ENCODE results near the gene MYBPHL. TPM values are rescaled to one million over a fixed set of nuclear protein-coding genes. Genes with fewer than 3 reads are reported as not detected.

MYBPHL gene
- total RNA-seq, 1 experiment from 2014 or later, result not detected

DNA sequence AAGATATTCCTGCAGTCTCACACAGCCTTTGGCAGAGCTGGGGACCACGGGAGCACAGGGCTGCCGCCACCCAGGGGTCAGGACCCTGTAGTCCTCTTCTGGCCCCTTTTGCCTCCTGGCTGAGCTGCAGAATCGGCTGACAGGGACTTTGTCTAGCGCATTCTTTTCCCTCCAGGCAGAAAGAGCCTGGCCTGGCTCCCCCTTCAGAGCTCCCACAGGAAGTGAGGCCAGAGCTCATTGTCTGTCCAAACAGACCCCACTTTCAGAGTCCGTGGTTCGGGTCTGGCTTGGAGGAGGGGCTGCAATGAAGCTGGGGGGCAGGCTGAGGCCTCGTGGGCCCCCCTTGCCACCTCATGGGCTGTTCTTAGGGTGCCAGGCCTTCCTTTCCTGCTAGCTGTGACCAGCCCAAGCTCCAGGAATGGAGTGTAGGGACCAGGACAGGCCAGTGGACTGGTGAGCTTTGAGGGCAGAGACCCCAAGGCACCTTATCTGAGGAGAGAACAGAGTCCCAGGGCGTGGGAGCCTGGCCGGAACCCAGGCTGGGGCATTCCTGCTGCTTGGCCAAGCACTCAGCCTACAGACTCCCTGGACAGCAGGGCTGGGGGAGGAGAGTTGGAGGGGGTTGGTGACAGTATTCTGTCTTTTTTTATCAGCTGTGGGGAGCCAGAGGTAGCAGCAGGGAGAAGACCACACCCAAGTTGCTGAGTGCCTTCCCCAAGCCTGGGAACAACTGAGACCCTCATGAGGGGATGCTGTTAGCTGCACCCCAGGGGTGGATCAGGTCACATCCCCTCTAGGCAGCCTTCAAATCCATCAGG lies 52.8 kb downstream of the MYBPHL start:
- DNase-seq (ENCODE audit: low read depth), result no peak

DNA sequence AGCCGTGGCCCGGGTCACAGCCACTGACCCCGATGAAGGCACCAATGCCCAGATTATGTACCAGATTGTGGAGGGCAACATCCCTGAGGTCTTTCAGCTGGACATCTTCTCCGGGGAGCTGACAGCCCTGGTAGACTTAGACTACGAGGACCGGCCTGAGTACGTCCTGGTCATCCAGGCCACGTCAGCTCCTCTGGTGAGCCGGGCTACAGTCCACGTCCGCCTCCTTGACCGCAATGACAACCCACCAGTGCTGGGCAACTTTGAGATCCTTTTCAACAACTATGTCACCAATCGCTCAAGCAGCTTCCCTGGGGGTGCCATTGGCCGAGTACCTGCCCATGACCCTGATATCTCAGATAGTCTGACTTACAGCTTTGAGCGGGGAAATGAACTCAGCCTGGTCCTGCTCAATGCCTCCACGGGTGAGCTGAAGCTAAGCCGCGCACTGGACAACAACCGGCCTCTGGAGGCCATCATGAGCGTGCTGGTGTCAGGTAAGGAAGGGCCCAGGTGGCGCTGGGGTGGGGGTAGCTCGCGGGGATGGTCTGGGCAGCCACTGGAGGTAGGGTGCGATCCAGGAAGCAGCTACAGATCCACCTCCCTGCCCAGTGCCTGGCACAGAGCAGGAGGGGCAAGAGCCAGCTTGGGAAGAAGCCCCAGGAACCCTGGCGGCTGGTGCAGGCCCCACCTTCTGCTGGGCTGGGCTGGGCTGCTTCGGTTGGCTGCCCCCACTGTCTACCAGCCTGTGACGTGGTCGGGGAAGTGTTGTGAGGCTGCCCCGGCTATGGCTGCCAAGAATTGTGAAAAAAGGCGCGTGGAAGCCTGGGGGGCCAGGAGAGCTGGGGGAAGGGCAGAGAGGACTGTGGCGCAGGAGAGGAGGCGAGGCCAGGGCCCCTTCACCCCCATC lies 53.7 kb downstream of the MYBPHL start:
- DNase-seq (ENCODE audit: low read depth), result no peak

DNA sequence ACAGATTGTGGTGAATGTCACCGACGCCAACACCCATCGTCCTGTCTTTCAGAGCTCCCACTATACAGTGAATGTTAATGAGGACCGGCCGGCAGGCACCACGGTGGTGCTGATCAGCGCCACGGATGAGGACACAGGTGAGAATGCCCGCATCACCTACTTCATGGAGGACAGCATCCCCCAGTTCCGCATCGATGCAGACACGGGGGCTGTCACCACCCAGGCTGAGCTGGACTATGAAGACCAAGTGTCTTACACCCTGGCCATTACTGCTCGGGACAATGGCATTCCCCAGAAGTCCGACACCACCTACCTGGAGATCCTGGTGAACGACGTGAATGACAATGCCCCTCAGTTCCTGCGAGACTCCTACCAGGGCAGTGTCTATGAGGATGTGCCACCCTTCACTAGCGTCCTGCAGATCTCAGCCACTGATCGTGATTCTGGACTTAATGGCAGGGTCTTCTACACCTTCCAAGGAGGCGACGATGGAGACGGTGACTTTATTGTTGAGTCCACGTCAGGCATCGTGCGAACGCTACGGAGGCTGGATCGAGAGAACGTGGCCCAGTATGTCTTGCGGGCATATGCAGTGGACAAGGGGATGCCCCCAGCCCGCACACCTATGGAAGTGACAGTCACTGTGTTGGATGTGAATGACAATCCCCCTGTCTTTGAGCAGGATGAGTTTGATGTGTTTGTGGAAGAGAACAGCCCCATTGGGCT lies 54.5 kb downstream of the MYBPHL start:
- no peak for DNase-seq (ENCODE audit: low read depth)

DNA sequence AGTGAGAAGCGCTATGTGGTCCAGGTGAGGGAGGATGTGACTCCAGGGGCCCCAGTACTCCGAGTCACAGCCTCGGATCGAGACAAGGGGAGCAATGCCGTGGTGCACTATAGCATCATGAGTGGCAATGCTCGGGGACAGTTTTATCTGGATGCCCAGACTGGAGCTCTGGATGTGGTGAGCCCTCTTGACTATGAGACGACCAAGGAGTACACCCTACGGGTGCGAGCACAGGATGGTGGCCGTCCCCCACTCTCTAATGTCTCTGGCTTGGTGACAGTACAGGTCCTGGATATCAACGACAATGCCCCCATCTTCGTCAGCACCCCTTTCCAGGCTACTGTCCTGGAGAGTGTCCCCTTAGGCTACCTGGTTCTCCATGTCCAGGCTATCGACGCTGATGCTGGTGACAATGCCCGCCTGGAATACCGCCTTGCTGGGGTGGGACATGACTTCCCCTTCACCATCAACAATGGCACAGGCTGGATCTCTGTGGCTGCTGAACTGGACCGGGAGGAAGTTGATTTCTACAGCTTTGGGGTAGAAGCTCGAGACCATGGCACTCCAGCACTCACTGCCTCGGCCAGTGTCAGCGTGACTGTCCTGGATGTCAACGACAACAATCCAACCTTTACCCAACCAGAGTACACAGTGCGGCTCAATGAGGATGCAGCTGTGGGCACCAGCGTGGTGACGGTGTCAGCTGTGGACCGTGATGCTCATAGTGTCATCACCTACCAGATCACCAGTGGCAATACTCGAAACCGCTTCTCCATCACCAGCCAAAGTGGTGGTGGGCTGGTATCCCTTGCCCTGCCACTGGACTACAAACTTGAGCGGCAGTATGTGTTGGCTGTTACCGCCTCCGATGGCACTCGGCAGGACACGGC lies 55.3 kb downstream of the MYBPHL start:
- no peak for DNase-seq (ENCODE audit: low read depth)

DNA sequence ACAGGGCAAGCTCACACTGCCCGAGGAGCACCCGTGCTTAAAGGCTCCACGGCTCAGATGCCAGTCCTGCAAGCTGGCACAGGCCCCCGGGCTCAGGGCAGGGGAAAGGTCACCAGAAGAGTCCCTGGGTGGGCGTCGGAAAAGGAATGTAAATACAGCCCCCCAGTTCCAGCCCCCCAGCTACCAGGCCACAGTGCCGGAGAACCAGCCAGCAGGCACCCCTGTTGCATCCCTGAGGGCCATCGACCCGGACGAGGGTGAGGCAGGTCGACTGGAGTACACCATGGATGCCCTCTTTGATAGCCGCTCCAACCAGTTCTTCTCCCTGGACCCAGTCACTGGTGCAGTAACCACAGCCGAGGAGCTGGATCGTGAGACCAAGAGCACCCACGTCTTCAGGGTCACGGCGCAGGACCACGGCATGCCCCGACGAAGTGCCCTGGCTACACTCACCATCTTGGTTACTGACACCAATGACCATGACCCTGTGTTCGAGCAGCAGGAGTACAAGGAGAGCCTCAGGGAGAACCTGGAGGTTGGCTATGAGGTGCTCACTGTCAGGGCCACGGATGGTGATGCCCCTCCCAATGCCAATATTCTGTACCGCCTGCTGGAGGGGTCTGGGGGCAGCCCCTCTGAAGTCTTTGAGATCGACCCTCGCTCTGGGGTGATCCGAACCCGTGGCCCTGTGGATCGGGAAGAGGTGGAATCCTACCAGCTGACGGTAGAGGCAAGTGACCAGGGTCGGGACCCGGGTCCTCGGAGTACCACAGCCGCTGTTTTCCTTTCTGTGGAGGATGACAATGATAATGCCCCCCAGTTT lies 56.1 kb downstream of the MYBPHL start:
- no peak for DNase-seq (ENCODE audit: low read depth)

DNA sequence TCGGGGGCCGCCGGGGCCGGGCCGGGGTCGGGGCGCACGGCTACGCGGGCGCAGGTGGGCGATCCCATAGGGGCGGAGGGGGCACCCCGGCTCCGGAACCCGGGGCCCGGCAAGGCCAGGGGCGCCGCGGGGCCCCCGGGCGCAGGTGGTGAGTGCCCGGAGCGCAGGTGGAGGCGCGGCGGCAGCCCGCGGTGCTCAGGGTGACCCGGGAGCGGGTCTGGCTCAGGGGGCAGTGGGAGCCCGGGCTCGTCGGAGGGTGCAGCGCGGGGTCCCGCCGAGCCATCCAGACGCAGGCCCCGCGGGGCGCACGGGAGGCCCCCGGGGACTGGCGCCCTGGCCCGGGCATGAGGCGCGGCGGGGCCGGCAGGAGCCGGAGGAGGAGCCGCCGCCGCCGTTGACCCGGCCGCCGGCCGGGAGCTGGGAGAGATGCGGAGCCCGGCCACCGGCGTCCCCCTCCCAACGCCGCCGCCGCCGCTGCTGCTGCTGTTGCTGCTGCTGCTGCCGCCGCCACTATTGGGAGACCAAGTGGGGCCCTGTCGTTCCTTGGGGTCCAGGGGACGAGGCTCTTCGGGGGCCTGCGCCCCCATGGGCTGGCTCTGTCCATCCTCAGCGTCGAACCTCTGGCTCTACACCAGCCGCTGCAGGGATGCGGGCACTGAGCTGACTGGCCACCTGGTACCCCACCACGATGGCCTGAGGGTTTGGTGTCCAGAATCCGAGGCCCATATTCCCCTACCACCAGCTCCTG lies 57.0 kb downstream of the MYBPHL start:
- DNase-seq (ENCODE audit: low read depth), result no peak

DNA sequence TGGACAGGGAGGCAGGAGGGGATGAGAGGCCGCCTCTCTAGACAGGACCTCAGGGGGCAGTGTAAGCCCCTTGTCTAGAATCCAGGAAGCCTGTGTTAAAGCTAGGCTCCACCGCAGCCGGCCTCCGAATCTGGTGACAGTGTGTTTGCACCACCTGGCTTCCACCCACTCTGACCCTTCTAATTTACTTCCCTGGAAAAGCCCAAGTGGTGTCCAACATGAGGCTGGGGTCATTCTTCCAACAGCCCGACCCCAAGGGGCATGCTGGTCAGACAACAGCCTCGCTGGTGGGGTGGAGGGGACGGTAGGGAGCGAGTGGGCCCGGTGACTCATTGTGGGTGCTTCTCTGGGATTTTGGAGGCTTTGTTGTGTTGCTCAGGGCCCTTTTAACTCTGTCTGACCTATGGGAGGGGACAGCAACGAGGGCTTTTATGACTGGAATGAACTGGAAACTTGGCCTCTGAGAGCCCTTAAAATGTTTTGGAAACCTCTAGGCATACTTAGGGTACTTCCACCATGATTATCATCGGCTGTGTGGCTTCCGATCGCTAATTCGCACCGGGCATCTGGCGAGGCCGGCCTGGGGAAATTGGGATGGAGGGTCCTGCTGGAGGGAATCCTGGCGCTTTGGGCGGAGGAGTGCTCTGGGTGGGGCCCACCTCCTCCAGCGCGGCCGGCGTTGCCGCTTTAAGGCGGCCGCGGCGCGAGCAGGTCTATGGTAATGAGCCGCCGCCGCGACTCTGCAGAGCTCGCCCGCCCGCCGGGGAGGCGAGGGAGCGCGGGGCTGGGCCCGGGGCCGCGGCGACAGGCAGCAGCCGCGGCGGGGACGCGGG lies 57.8 kb downstream of the MYBPHL start, which contains the start of gene CELSR2:
CELSR2 (plus strand) TSS at position 743 of the 833 bp plus-strand sequence. CDS start 541 bp downstream, outside the sequence.
- peak; percentile 57 for DNase-seq (ENCODE audit: low read depth)

DNA sequence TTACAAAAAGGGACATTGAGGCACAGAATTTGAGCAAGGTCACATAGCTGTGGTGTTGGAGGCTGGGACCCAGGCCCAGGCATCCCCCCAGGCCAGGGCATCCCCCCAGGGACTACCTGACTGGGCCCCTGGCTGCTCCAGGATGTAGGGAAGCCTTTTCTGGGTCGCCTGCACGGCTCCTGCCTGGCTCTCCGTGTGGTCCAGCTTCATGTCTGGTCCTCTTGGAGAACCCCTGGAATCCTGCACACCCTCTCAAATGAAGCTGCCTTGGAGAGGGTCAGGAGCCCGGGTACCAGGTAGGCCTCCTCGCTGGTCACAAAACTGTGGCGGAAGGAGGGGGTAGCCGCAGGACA lies 58.4 kb downstream of the MYBPHL start:
- DNase-seq (ENCODE audit: low read depth), result no peak

DNA sequence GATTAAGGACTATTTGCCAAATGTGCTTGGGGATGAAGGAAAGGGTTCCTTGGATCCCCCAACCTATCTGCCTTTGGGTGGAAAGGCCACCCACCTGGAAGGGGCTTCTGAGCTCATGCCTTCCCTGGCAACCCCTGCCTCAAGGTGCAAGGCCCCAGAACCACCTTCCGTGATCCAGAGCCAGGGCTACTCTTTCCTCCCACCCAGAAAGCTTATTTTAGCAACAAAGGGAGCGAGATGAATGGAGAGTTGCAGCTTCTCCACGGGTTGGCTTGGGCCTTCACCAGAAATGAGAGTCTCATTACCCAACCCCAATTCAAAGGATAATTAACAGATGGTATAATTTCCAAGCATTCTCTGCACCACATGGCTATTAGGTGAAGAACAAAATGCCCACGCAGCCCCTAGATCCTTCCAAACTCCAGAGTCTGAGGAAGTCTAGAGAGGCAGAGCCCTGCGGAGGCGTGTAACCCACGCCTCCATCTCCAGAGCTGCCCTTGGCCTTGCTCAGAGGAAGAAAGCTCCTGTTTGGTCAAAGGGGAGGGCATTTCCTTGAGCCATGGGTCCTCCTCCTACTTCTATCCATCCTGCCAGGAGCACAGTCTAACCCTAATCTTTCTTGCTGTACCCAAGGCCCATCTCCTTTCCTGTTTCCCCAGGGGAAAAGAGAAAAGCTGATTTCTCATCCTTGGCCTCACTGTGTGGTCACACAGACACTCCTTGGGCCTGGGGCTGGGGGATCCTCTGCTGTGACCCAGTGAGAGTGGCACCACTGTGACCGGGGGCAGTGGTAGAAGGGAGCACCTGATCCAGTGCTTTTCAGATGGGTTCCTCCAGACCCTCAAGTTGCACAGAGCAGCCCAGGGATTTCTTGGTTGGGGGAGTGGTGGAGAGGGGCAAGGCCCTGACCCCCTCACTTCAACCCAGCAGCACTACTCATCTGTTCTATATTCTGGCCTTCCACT lies 59.1 kb downstream of the MYBPHL start:
- no peak for DNase-seq (ENCODE audit: low read depth)

DNA sequence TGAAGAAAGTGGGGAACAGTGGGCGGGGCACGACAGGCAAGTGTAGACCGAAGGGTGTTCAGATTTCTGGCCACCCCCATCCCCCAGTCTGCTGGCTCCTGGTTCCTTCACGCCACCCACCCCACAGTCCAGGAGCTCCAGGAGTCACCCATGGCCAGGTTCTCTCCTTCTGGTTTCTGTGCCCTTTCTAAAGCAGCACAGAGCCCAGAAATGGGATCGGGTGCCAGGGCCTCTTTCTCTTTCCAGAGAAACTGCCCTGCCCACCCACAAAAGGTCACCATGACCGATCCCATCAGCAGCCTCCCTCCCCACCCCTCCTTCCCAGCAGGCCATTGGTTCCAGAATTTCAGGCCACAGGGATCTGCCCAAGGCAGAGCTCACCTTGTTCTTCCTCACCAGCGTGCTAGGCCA lies 60.7 kb downstream of the MYBPHL start:
- no peak for DNase-seq (ENCODE audit: low read depth)

DNA sequence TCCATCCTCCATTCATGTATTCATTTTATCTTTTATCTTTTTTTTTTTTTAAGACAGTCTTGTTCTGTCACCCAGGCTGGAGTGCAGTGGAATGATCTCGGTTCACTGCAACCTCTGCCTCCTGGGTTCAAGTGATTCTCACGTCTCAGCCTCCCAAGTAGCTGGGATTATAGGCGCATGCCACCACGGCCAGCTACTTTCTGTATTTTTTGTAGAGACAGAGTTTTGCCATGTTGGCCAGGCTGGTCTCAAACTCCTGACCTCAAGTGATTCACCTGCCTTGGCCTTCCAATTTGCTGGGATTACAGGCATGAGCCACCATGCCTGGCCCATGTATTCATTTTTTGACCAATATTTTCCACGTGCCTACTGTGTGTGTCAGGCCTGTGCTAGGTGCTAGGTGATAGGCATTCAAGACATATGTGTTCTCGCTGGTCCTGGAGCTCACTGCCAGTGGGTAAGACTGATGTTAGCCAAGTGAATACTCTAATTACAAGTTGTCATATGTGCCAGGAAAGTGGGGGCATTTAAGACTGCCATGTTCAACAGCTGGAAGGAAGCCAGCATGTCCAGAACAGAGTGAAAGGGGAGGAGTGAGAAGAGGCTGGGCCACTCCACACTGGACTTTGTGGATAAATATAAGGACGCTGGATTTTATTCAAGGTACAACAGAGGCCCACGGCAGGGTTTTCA lies 62.8 kb downstream of the MYBPHL start:
- no peak for DNase-seq (ENCODE audit: low read depth)

DNA sequence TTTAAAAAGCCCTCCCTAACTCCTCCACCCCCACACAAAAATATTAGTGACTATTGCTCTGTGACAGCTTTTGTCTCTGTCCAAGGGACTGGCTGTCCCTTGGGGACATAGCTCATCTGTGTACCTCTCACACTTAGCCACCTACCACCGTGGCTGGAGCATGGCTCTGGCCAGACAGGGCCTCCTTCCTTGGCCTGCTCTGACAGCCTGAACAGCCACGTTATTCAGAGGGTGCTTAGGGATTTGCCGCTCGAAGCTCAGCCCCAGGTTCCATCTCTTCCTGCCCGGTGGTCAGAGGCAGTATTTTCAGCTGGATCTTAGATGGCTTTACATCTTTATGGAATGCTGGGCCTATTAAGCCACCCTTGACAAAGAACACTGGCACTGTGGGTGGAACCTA lies 63.6 kb downstream of the MYBPHL start:
- no peak for DNase-seq (ENCODE audit: low read depth)

DNA sequence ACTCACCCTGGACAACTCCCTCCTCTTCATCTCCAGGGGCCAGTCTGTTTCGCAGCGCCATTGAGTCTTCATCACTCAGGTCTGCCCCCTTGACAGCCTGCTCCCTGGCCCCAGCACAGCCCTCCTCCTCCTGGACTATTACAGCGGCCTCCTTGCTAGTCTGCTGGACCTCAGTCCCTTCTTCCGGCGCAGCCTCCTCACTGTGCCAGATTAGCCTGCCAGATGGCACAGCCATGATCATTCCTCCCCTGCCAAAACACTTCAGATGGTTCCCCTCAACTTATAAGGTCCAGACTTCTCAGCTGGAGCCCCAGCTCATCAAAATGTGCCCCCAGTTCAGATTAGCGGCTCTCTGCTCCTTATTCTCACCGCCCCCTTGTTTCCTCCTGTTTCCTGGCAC lies 64.4 kb downstream of the MYBPHL start:
- DNase-seq (ENCODE audit: low read depth), result no peak

All from HT1080 (cell line).